K562 (cell line): ENCODE data around the gene PRKCG. TPM values are rescaled to one million over a fixed set of nuclear protein-coding genes. Genes with fewer than 3 reads are reported as not detected.
A peak's percentile ranks its signal among the peaks of the same experiment; 100 is the strongest.

Experiments
- CXXC5 ChIP-seq: fragments of 250-450 bp; sonication (Bioruptor Pico); IDR thresholded peaks from 2 replicates; pipeline ENCODE4 v1.8.0; 2022; ENCODE audit warnings: inconsistent platforms, mild to moderate bottlenecking, moderate library complexity
- HMG20B ChIP-seq: fragments of 250-450 bp; sonication (Bioruptor Pico); IDR thresholded peaks from 2 replicates; pipeline ENCODE4 v1.5.0; 2021; ENCODE audit warnings: mild to moderate bottlenecking
- TBL1XR1 ChIP-seq, 2 experiments: IDR thresholded peaks; 2 replicates each; pipeline ENCODE4 v1.6.1; 2012; ENCODE audit warnings: improper control_type of control experiment in 2 of 2, low read length in 2 of 2, mild to moderate bottlenecking in 1 of 2
- ZNF121 ChIP-seq: sonication (generic); formaldehyde crosslinking; conservative IDR thresholded peaks from 2 replicates; pipeline ENCODE4 v1.8.0; 2022; ENCODE audit warnings: missing genetic modification reagents
- polyA plus RNA-seq, 8 experiments: library from polyadenylated mRNA; depleted of rRNA in 4 of 8; stranded (reverse) in 5 of 8; unstranded in 3 of 8; fragments of >200 nt; fragmentation: Nextera tagmentation in 2 of 8; fragmentation: Illumina TruSeq in 1 of 8; extraction: Ambion mirVana in 2 of 8; extraction: Trizol in 1 of 8; gene quantifications; 2 replicates each; pipeline versions ENCODE4 v1.2.1 to v1.2.3, GENCODE V29; 2011 to 2014; ENCODE audit warnings: inconsistent platforms in 1 of 8, missing spikeins in 1 of 8
- total RNA-seq, 7 experiments: library from RNA; depleted of rRNA in 6 of 7; stranded (reverse); fragments of >200 nt in 6 of 7; fragmentation: Illumina TruSeq in 2 of 7; extraction: Trizol in 2 of 7; gene quantifications; 2 replicates each; pipeline versions ENCODE4 v1.2.1 to v1.2.3, GENCODE V29; 2011 to 2021; ENCODE audit warnings: low replicate concordance in 1 of 7
- TF ChIP-seq, protein P1 (sequence below): fragments of 250-450 bp; sonication (Bioruptor Pico); IDR thresholded peaks from 2 replicates; pipeline ENCODE4 v1.8.0; 2022; ENCODE audit warnings: moderate library complexity, mild to moderate bottlenecking, inconsistent platforms
- TF ChIP-seq, protein P2 (sequence below): sonication (generic); formaldehyde crosslinking; IDR thresholded peaks from 2 replicates; pipeline ENCODE4 v1.8.1; 2023; ENCODE audit warnings: mild to moderate bottlenecking, missing genetic modification reagents
- TF ChIP-seq, protein P3 (sequence below): fragments of 250-450 bp; sonication (Bioruptor Pico); IDR thresholded peaks from 2 replicates; pipeline ENCODE4 v1.5.0; 2022; ENCODE audit warnings: mild to moderate bottlenecking
- TF ChIP-seq, protein P4 (sequence below): fragments of 450-650 bp; formaldehyde crosslinking; IDR thresholded peaks from 2 replicates; pipeline ENCODE4 v1.4.0; 2020; ENCODE audit warnings: mild to moderate bottlenecking, moderate library complexity
- TF ChIP-seq, protein P5 (sequence below): fragments of 150-350 bp; IDR thresholded peaks from 2 replicates; pipeline ENCODE4 v1.6.1; 2014; ENCODE audit warnings: low read depth, mild to moderate bottlenecking, low read length, borderline replicate concordance

PRKCG gene
- total and polyA plus RNA-seq, 9 of the 15 experiments (the other 6 are each of a cell fraction or from before 2014, with no cell fraction given): not detected

DNA sequence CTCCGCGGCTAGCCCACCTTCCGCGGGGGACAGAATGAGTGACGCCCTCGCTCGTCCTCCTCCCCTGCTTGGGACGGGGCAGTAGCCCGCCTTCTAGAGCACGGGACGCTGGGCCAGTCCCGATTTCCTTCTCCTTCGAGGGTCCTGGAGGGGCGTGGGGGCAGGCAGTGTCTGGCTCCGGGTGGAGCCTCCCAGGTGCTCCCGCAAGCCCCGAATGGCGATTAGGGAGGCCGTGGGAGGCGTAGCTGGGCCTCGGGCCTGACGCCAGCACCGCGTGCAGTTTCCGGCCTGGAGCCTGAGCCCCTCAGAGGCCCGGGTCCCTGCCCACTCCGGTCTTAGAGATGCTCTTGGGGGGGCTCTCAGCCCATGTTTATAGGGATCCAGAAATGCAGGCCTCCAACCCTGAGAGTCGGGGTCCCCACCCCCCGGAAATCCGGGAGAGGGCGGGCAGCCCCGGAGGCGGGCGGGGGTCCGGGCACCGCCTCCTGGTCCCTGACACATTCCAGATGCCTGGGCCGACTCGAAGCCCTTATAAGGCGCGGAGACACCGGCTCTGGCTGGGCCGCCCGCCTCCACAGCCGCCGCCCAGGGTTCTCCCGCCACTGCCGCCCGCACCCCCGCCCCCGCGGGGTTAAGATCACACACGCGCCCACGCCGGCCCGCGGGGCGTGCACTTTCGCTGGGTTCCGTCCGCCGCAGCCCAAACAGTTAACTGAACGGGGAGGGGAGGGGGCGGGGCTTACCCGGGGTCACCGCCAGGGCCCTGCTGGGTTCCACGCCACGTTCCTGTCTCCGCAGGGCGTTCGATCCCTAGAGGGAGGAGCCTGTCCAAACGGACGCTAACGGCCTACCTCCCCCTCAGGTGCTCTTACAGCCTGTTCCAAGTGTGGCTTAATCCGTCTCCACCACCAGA is 12.8 kb upstream of the PRKCG start (continued):
- TF ChIP-seq, protein P1, sequence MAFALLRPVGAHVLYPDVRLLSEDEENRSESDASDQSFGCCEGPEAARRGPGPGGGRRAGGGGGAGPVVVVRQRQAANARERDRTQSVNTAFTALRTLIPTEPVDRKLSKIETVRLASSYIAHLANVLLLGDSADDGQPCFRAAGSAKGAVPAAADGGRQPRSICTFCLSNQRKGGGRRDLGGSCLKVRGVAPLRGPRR (CRISPR knock-in tag): no peak
- TF ChIP-seq, protein P2, sequence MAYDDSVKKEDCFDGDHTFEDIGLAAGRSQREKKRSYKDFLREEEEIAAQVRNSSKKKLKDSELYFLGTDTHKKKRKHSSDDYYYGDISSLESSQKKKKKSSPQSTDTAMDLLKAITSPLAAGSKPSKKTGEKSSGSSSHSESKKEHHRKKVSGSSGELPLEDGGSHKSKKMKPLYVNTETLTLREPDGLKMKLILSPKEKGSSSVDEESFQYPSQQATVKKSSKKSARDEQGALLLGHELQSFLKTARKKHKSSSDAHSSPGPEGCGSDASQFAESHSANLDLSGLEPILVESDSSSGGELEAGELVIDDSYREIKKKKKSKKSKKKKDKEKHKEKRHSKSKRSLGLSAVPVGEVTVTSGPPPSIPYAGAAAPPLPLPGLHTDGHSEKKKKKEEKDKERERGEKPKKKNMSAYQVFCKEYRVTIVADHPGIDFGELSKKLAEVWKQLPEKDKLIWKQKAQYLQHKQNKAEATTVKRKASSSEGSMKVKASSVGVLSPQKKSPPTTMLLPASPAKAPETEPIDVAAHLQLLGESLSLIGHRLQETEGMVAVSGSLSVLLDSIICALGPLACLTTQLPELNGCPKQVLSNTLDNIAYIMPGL: no peak
- peak; percentile 92 for TF ChIP-seq CXXC5 (CRISPR knock-in tag)
- TF ChIP-seq ZNF121 (CRISPR knock-in tag): no peak
- TF ChIP-seq HMG20B (CRISPR knock-in tag): no peak
- TF ChIP-seq, protein P3, sequence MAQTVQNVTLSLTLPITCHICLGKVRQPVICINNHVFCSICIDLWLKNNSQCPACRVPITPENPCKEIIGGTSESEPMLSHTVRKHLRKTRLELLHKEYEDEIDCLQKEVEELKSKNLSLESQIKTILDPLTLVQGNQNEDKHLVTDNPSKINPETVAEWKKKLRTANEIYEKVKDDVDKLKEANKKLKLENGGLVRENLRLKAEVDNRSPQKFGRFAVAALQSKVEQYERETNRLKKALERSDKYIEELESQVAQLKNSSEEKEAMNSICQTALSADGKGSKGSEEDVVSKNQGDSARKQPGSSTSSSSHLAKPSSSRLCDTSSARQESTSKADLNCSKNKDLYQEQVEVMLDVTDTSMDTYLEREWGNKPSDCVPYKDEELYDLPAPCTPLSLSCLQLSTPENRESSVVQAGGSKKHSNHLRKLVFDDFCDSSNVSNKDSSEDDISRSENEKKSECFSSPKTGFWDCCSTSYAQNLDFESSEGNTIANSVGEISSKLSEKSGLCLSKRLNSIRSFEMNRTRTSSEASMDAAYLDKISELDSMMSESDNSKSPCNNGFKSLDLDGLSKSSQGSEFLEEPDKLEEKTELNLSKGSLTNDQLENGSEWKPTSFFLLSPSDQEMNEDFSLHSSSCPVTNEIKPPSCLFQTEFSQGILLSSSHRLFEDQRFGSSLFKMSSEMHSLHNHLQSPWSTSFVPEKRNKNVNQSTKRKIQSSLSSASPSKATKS (CRISPR knock-in tag): no peak
- TF ChIP-seq, protein P4, sequence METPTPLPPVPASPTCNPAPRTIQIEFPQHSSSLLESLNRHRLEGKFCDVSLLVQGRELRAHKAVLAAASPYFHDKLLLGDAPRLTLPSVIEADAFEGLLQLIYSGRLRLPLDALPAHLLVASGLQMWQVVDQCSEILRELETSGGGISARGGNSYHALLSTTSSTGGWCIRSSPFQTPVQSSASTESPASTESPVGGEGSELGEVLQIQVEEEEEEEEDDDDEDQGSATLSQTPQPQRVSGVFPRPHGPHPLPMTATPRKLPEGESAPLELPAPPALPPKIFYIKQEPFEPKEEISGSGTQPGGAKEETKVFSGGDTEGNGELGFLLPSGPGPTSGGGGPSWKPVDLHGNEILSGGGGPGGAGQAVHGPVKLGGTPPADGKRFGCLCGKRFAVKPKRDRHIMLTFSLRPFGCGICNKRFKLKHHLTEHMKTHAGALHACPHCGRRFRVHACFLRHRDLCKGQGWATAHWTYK (CRISPR knock-in tag): no peak
- TF ChIP-seq, protein P5, sequence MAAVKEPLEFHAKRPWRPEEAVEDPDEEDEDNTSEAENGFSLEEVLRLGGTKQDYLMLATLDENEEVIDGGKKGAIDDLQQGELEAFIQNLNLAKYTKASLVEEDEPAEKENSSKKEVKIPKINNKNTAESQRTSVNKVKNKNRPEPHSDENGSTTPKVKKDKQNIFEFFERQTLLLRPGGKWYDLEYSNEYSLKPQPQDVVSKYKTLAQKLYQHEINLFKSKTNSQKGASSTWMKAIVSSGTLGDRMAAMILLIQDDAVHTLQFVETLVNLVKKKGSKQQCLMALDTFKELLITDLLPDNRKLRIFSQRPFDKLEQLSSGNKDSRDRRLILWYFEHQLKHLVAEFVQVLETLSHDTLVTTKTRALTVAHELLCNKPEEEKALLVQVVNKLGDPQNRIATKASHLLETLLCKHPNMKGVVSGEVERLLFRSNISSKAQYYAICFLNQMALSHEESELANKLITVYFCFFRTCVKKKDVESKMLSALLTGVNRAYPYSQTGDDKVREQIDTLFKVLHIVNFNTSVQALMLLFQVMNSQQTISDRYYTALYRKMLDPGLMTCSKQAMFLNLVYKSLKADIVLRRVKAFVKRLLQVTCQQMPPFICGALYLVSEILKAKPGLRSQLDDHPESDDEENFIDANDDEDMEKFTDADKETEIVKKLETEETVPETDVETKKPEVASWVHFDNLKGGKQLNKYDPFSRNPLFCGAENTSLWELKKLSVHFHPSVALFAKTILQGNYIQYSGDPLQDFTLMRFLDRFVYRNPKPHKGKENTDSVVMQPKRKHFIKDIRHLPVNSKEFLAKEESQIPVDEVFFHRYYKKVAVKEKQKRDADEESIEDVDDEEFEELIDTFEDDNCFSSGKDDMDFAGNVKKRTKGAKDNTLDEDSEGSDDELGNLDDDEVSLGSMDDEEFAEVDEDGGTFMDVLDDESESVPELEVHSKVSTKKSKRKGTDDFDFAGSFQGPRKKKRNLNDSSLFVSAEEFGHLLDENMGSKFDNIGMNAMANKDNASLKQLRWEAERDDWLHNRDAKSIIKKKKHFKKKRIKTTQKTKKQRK: no peak
- peak in 1 of 2 experiments; percentile 44; a peak in 2 of 4 replicates for TF ChIP-seq TBL1XR1 (IDR thresholded peaks at IDR 0.05; ENCODE audit: low read length in 2 of 2)
